ENCODE data around the gene TMOD1. TPM values are rescaled to one million over a fixed set of nuclear protein-coding genes. Genes with fewer than 3 reads are reported as not detected.
"Not testable (repeated sequence)": the region's sequence is repeated elsewhere in the genome, so short reads cannot be mapped to it uniquely, and the experiment has no call there.

Gene TMOD1
- total RNA-seq, 2 donors from 2014 or later: 2.0 to 2.5 TPM

GRCh38 chr9:97584778-97585177, 83.3 kb downstream of the TMOD1 start:
- H3K9me3 Mint-ChIP-seq; H3K4me3 Mint-ChIP-seq; H3K27me3 Mint-ChIP-seq; H3K36me3 Mint-ChIP-seq (ENCODE audit: low read depth); ATAC-seq (replicated peaks); H3K27ac Mint-ChIP-seq; H3K4me1 Mint-ChIP-seq: not testable (repeated sequence)

GRCh38 chr9:97586909-97587308, 85.4 kb downstream of the TMOD1 start:
- not testable (repeated sequence) for H3K27ac Mint-ChIP-seq; H3K27me3 Mint-ChIP-seq; H3K4me3 Mint-ChIP-seq; H3K36me3 Mint-ChIP-seq (ENCODE audit: low read depth); H3K9me3 Mint-ChIP-seq; ATAC-seq (replicated peaks); H3K4me1 Mint-ChIP-seq

GRCh38 chr9:97591535-97591934, 90.1 kb downstream of the TMOD1 start:
- Mint-ChIP-seq H3K27me3 (peaks cover 3% of the 10 kb centered on the region), H3K27ac (no peak overlapping the region)
- no peak for ATAC-seq (replicated peaks)

GRCh38 chr9:97592126-97592525, 90.7 kb downstream of the TMOD1 start:
- H3K27me3 Mint-ChIP-seq: peaks cover 3% of the 10 kb centered on the region
- ATAC-seq (replicated peaks): no peak
- H3K9me3 Mint-ChIP-seq: no peaks in the 10 kb centered on the region
- H3K27ac Mint-ChIP-seq: no peak overlapping the region
- no peaks in the 10 kb centered on the region for H3K36me3 Mint-ChIP-seq (ENCODE audit: low read depth)
- no peak overlapping the region for H3K4me3 Mint-ChIP-seq
- no peaks in the 10 kb centered on the region for H3K4me1 Mint-ChIP-seq

More at GRCh38 chr9:97591535-97591934, 90.1 kb downstream of the TMOD1 start:
- Mint-ChIP-seq H3K9me3 (no peaks in the 10 kb centered on the region), H3K36me3 (ENCODE audit: low read depth) (no peaks in the 10 kb centered on the region), H3K4me1 (no peaks in the 10 kb centered on the region), H3K4me3 (no peak overlapping the region)

- Mint-ChIP-seq H3K4me3 (no peak overlapping the region), H3K4me1 (peaks cover 7% of the 10 kb centered on the region), H3K9me3 (no peaks in the 10 kb centered on the region), H3K27me3 (peaks cover 3% of the 10 kb centered on the region), H3K27ac (no peak overlapping the region), H3K36me3 (ENCODE audit: low read depth) (no peaks in the 10 kb centered on the region)
- ATAC-seq (replicated peaks): no peak
Observed at GRCh38 chr9:97593960-97594359, 92.5 kb downstream of the TMOD1 start.

- no peaks in the 10 kb centered on the region for H3K9me3 Mint-ChIP-seq
- ATAC-seq (replicated peaks): no peak
- H3K27me3 Mint-ChIP-seq: peaks cover 3% of the 10 kb centered on the region
- no peak overlapping the region for H3K4me3 Mint-ChIP-seq
- no peaks in the 10 kb centered on the region for H3K36me3 Mint-ChIP-seq (ENCODE audit: low read depth)
- H3K4me1 Mint-ChIP-seq: peaks cover 9% of the 10 kb centered on the region
- H3K27ac Mint-ChIP-seq: no peak overlapping the region
Observed at GRCh38 chr9:97594381-97594921, 93.0 kb downstream of the TMOD1 start.

- Mint-ChIP-seq H3K27ac (no peak overlapping the region), H3K4me3 (no peak overlapping the region), H3K36me3 (ENCODE audit: low read depth) (peaks cover 22% of the 10 kb centered on the region), H3K4me1 (peaks cover 9% of the 10 kb centered on the region), H3K27me3 (no peaks in the 10 kb centered on the region), H3K9me3 (no peaks in the 10 kb centered on the region)
- ATAC-seq (replicated peaks): no peak
Observed at GRCh38 chr9:97596906-97597305, 95.4 kb downstream of the TMOD1 start.

- no peaks in the 10 kb centered on the region for H3K9me3 Mint-ChIP-seq
- peak; percentile 91 for ATAC-seq (replicated peaks)
- H3K36me3 Mint-ChIP-seq (ENCODE audit: low read depth): peaks cover 39% of the 10 kb centered on the region
- peak overlapping the region; percentile 49 for H3K27ac Mint-ChIP-seq
- H3K4me3 Mint-ChIP-seq: peak overlapping the region; percentile 33
- H3K4me1 Mint-ChIP-seq: peaks cover 9% of the 10 kb centered on the region
- H3K27me3 Mint-ChIP-seq: no peaks in the 10 kb centered on the region
Observed at GRCh38 chr9:97598461-97599288, 97.2 kb downstream of the TMOD1 start.

- ATAC-seq (replicated peaks): no peak
- Mint-ChIP-seq H3K36me3 (ENCODE audit: low read depth) (peaks cover 46% of the 10 kb centered on the region), H3K4me3 (no peak overlapping the region), H3K27ac (no peak overlapping the region), H3K27me3 (no peaks in the 10 kb centered on the region), H3K9me3 (no peaks in the 10 kb centered on the region), H3K4me1 (peaks cover 9% of the 10 kb centered on the region)
Observed at GRCh38 chr9:97599314-97599846, 97.9 kb downstream of the TMOD1 start.

GRCh38 chr9:97600531-97601227, 99.2 kb downstream of the TMOD1 start:
- Mint-ChIP-seq H3K4me3 (no peak overlapping the region), H3K9me3 (no peaks in the 10 kb centered on the region), H3K27me3 (no peaks in the 10 kb centered on the region), H3K36me3 (ENCODE audit: low read depth) (peaks cover 59% of the 10 kb centered on the region), H3K4me1 (peaks cover 9% of the 10 kb centered on the region), H3K27ac (no peak overlapping the region)
- ATAC-seq (replicated peaks): no peak

GRCh38 chr9:97601228-97601898, 99.9 kb downstream of the TMOD1 start:
- Mint-ChIP-seq H3K4me1 (peaks cover 9% of the 10 kb centered on the region), H3K27ac (no peak overlapping the region), H3K4me3 (no peak overlapping the region), H3K27me3 (no peaks in the 10 kb centered on the region), H3K36me3 (ENCODE audit: low read depth) (peaks cover 66% of the 10 kb centered on the region), H3K9me3 (no peaks in the 10 kb centered on the region)
- no peak for ATAC-seq (replicated peaks)

GRCh38 chr9:97602430-97602829, 101.0 kb downstream of the TMOD1 start:
- H3K4me1 Mint-ChIP-seq: peaks cover 9% of the 10 kb centered on the region
- no peaks in the 10 kb centered on the region for H3K9me3 Mint-ChIP-seq
- ATAC-seq (replicated peaks): no peak
- H3K4me3 Mint-ChIP-seq: no peak overlapping the region
- H3K27me3 Mint-ChIP-seq: no peaks in the 10 kb centered on the region
- no peak overlapping the region for H3K27ac Mint-ChIP-seq
- H3K36me3 Mint-ChIP-seq (ENCODE audit: low read depth): peaks cover 68% of the 10 kb centered on the region

- ATAC-seq (replicated peaks): no peak
- Mint-ChIP-seq H3K36me3 (ENCODE audit: low read depth) (peaks cover 70% of the 10 kb centered on the region), H3K9me3 (no peaks in the 10 kb centered on the region), H3K4me1 (no peaks in the 10 kb centered on the region), H3K27me3 (no peaks in the 10 kb centered on the region), H3K27ac (no peak overlapping the region), H3K4me3 (no peak overlapping the region)
Observed at GRCh38 chr9:97604901-97605645, 103.6 kb downstream of the TMOD1 start.
